Measurements from ENCODE around the gene VWA8. TPM values are rescaled to one million over a fixed set of nuclear protein-coding genes. Genes with fewer than 3 reads are reported as not detected.
"Not testable (repeated sequence)": the region's sequence is repeated elsewhere in the genome, so short reads cannot be mapped to it uniquely, and the experiment has no call there.

The VWA8 gene
- polyA plus RNA-seq, 4 donors, result 15.3 to 21.7 (median 19.6) TPM

- no peak for DNase-seq (ENCODE audit: low read depth in 4 of 4, low spot score in 3 of 4)
Measured at GRCh38 chr13:41762796-41763195, 198.1 kb downstream of the VWA8 start.

- no peak for DNase-seq (ENCODE audit: low read depth in 4 of 4, low spot score in 3 of 4)
Measured at GRCh38 chr13:41756198-41756880, 204.6 kb downstream of the VWA8 start.

- no peak for DNase-seq (ENCODE audit: low read depth in 4 of 4, low spot score in 3 of 4)
Measured at GRCh38 chr13:41751734-41752445, 209.0 kb downstream of the VWA8 start.

GRCh38 chr13:41751277-41751676 lies 209.6 kb downstream of the VWA8 start:
- no peak for DNase-seq (ENCODE audit: low read depth in 4 of 4, low spot score in 3 of 4)

GRCh38 chr13:41746259-41746658 lies 214.7 kb downstream of the VWA8 start:
- no peak for DNase-seq (ENCODE audit: low read depth in 4 of 4, low spot score in 3 of 4)

GRCh38 chr13:41745496-41745895 lies 215.4 kb downstream of the VWA8 start:
- not testable (repeated sequence) for DNase-seq (ENCODE audit: low read depth in 4 of 4, low spot score in 3 of 4)

- DNase-seq (ENCODE audit: low read depth in 4 of 4, low spot score in 3 of 4), result no peak
Measured at GRCh38 chr13:41742917-41743552, 217.9 kb downstream of the VWA8 start.

GRCh38 chr13:41740479-41740878 lies 220.4 kb downstream of the VWA8 start:
- no peak for DNase-seq (ENCODE audit: low read depth in 4 of 4, low spot score in 3 of 4)

- no peak for DNase-seq (ENCODE audit: low read depth in 4 of 4, low spot score in 3 of 4)
Measured at GRCh38 chr13:41722684-41723535, 238.0 kb downstream of the VWA8 start.

GRCh38 chr13:41720839-41721561 lies 239.9 kb downstream of the VWA8 start:
- DNase-seq (ENCODE audit: low read depth in 4 of 4, low spot score in 3 of 4), result no peak

GRCh38 chr13:41716236-41716635 lies 244.7 kb downstream of the VWA8 start:
- DNase-seq (ENCODE audit: low read depth in 4 of 4, low spot score in 3 of 4), result no peak

GRCh38 chr13:41713405-41713804 lies 247.5 kb downstream of the VWA8 start:
- no peak for DNase-seq (ENCODE audit: low read depth in 4 of 4, low spot score in 3 of 4)

GRCh38 chr13:41710771-41711170 lies 250.1 kb downstream of the VWA8 start:
- no peak for DNase-seq (ENCODE audit: low read depth in 4 of 4, low spot score in 3 of 4)

GRCh38 chr13:41709511-41709910 lies 251.4 kb downstream of the VWA8 start:
- DNase-seq (ENCODE audit: low read depth in 4 of 4, low spot score in 3 of 4), result no peak

- no peak for DNase-seq (ENCODE audit: low read depth in 4 of 4, low spot score in 3 of 4)
Measured at GRCh38 chr13:41708713-41709112, 252.2 kb downstream of the VWA8 start.

GRCh38 chr13:41707194-41707821 lies 253.6 kb downstream of the VWA8 start:
- DNase-seq (ENCODE audit: low read depth in 4 of 4, low spot score in 3 of 4), result no peak

- no peak for DNase-seq (ENCODE audit: low read depth in 4 of 4, low spot score in 3 of 4)
Measured at GRCh38 chr13:41706152-41706551, 254.8 kb downstream of the VWA8 start.

GRCh38 chr13:41702540-41702939 lies 258.4 kb downstream of the VWA8 start:
- DNase-seq (ENCODE audit: low read depth in 4 of 4, low spot score in 3 of 4), result no peak

GRCh38 chr13:41701676-41702075 lies 259.2 kb downstream of the VWA8 start:
- no peak for DNase-seq (ENCODE audit: low read depth in 4 of 4, low spot score in 3 of 4)

- DNase-seq (ENCODE audit: low read depth in 4 of 4, low spot score in 3 of 4), result no peak
Measured at GRCh38 chr13:41700790-41701310, 260.1 kb downstream of the VWA8 start.
